GM12892 (cell line): Measurements from ENCODE around the gene HSD3B1.

Experiments used
- DNase-seq: peaks from one replicate; pipeline ENCODE4 v3.0.0; 2011; ENCODE audit not compliant: insufficient read length
- FAIRE-seq: peaks from 2 replicates; lab custom pipeline; 2011; peaks lifted over from hg19 to GRCh38; lab: Jason Lieb, UNC
- POLR2A ChIP-seq: IDR thresholded peaks from 2 replicates; pipeline ENCODE4 v1.6.1; 2011; ENCODE audit warnings: low read depth, low read length, control low read depth
- POLR2AphosphoS5 ChIP-seq: IDR thresholded peaks from 2 replicates; pipeline ENCODE4 v1.6.1; 2011; ENCODE audit warnings: low read depth, low read length, control low read depth
- TAF1 ChIP-seq: IDR thresholded peaks from 2 replicates; pipeline ENCODE4 v1.6.1; 2011; ENCODE audit warnings: low read depth, mild to moderate bottlenecking, control low read depth, low read length, borderline replicate concordance

HSD3B1 gene

GRCh38 chr1:119472819-119473175 lies 34.2 kb upstream of the HSD3B1 start:
- DNase-seq (no peak), FAIRE-seq (no peak)
- no peak for TF ChIP-seq POLR2A
- no peak for TF ChIP-seq POLR2AphosphoS5
- no peak for TF ChIP-seq TAF1

GRCh38 chr1:119475866-119476439 lies 31.1 kb upstream of the HSD3B1 start:
- FAIRE-seq (peak; percentile 78), DNase-seq (peak; percentile 31)
- TF ChIP-seq TAF1, result no peak
- TF ChIP-seq POLR2A, result no peak
- no peak for TF ChIP-seq POLR2AphosphoS5

- TF ChIP-seq POLR2AphosphoS5 (no peak), POLR2A (no peak), TAF1 (no peak)
- FAIRE-seq (no peak), DNase-seq (no peak)
These were observed 29.3 kb upstream of the HSD3B1 start for GRCh38 chr1:119477710-119478109.

GRCh38 chr1:119480175-119480574 lies 26.8 kb upstream of the HSD3B1 start:
- DNase-seq, result no peak
- no peak for FAIRE-seq
- TF ChIP-seq POLR2A (no peak), TAF1 (no peak), POLR2AphosphoS5 (no peak)

GRCh38 chr1:119481951-119482350 lies 25.1 kb upstream of the HSD3B1 start:
- DNase-seq, result no peak
- TF ChIP-seq TAF1 (no peak), POLR2A (no peak), POLR2AphosphoS5 (no peak)
- no peak for FAIRE-seq

- TF ChIP-seq POLR2AphosphoS5, result no peak
- no peak for TF ChIP-seq POLR2A
- FAIRE-seq (no peak), DNase-seq (no peak)
These were observed 24.2 kb upstream of the HSD3B1 start for GRCh38 chr1:119482517-119483425.

- TF ChIP-seq TAF1, result no peak
- no peak for TF ChIP-seq POLR2A
- no peak for TF ChIP-seq POLR2AphosphoS5
- FAIRE-seq, result no peak
- no peak for DNase-seq
These were observed 23.4 kb upstream of the HSD3B1 start for GRCh38 chr1:119483441-119484200.

GRCh38 chr1:119485201-119485600 lies 21.8 kb upstream of the HSD3B1 start:
- no peak for DNase-seq
- TF ChIP-seq POLR2A, result no peak
- no peak for TF ChIP-seq TAF1
- no peak for TF ChIP-seq POLR2AphosphoS5
- FAIRE-seq, result no peak

- DNase-seq, result no peak
- FAIRE-seq, result no peak
- TF ChIP-seq POLR2A, result no peak
- no peak for TF ChIP-seq POLR2AphosphoS5
- no peak for TF ChIP-seq TAF1
These were observed 18.8 kb upstream of the HSD3B1 start for GRCh38 chr1:119488216-119488615.

- TF ChIP-seq POLR2AphosphoS5 (no peak), POLR2A (no peak), TAF1 (no peak)
- no peak for DNase-seq
- no peak for FAIRE-seq
These were observed 17.8 kb upstream of the HSD3B1 start for GRCh38 chr1:119489201-119489600.

GRCh38 chr1:119490925-119491324 lies 16.1 kb upstream of the HSD3B1 start:
- FAIRE-seq, result no peak
- no peak for TF ChIP-seq POLR2A
- TF ChIP-seq POLR2AphosphoS5, result no peak
- no peak for TF ChIP-seq TAF1
- no peak for DNase-seq
